H9 (cell line): ENCODE results near the gene ALOX5. TPM values are rescaled to one million over a fixed set of nuclear protein-coding genes. Genes with fewer than 3 reads are reported as not detected.

ENCODE experiments used
- DNase-seq: peaks from one replicate; pipeline ENCODE4 v3.0.0-alpha.2; 2017
- H2AFZ ChIP-seq: one replicate; pipeline ENCODE4 v1.6.1; 2013; ENCODE audit warnings: mild to moderate bottlenecking, low read length, control low read depth, moderate library complexity
- H2AK5ac ChIP-seq: 2 replicates; pipeline ENCODE4 v1.6.1; 2013; ENCODE audit warnings: low read length, control low read depth, mixed read lengths; ENCODE audit not compliant: insufficient read length
- H2BK120ac ChIP-seq: one replicate; pipeline ENCODE4 v1.6.1; 2013; ENCODE audit warnings: low read depth, mild to moderate bottlenecking, low read length, control low read depth, inconsistent platforms; ENCODE audit not compliant: poor library complexity, severe bottlenecking
- H2BK12ac ChIP-seq: 2 replicates; pipeline ENCODE4 v1.6.1; 2013; ENCODE audit warnings: low read length, control low read depth, mixed read lengths, low read depth; ENCODE audit not compliant: insufficient read length
- H2BK15ac ChIP-seq: 2 replicates; pipeline ENCODE4 v1.6.1; 2013; ENCODE audit warnings: low read depth, low read length, control low read depth
- H2BK20ac ChIP-seq: one replicate; pipeline ENCODE4 v1.6.1; 2013; ENCODE audit warnings: low read depth, mild to moderate bottlenecking, low read length, control low read depth, inconsistent platforms; ENCODE audit not compliant: poor library complexity, severe bottlenecking
- H2BK5ac ChIP-seq: 2 replicates; pipeline ENCODE4 v1.6.1; 2013; ENCODE audit warnings: low read length, control low read depth, mixed read lengths; ENCODE audit not compliant: insufficient read length
- H3K14ac ChIP-seq: 2 replicates; pipeline ENCODE4 v1.6.1; 2013; ENCODE audit warnings: low read length, control low read depth; ENCODE audit not compliant: insufficient read depth
- H3K18ac ChIP-seq: 2 replicates; pipeline ENCODE4 v1.6.1; 2013; ENCODE audit warnings: low read depth, mild to moderate bottlenecking, mixed read lengths, low read length, control low read depth; ENCODE audit not compliant: insufficient read length
- H3K23ac ChIP-seq: 2 replicates; pipeline ENCODE4 v1.6.1; 2013; ENCODE audit warnings: low read length, control low read depth, mixed read lengths, low read depth; ENCODE audit not compliant: insufficient read length
- H3K23me2 ChIP-seq: 2 replicates; pipeline ENCODE4 v1.6.1; 2013; ENCODE audit warnings: low read depth, mild to moderate bottlenecking, mixed read lengths, low read length, control low read depth; ENCODE audit not compliant: insufficient read length, poor library complexity, severe bottlenecking
- H3K27ac ChIP-seq: 2 replicates; pipeline ENCODE4 v1.5.1; 2013; ENCODE audit warnings: low read length, control low read depth, mixed read lengths, low read depth; ENCODE audit not compliant: insufficient read length
- H3K27me3 ChIP-seq: 2 replicates; pipeline ENCODE4 v1.6.1; 2013; ENCODE audit warnings: low read length, control low read depth, inconsistent platforms; ENCODE audit not compliant: insufficient read depth
- H3K4ac ChIP-seq: 2 replicates; pipeline ENCODE4 v1.6.1; 2013; ENCODE audit warnings: low read depth, mild to moderate bottlenecking, control low read depth, inconsistent platforms, low read length, moderate library complexity
- H3K4me1 ChIP-seq: 2 replicates; pipeline ENCODE4 v1.6.1; 2013; ENCODE audit warnings: low read length, control low read depth, inconsistent platforms; ENCODE audit not compliant: insufficient read depth
- H3K4me2 ChIP-seq: 2 replicates; pipeline ENCODE4 v1.6.1; 2013; ENCODE audit warnings: low read length, control low read depth, mixed read lengths; ENCODE audit not compliant: insufficient read length, insufficient read depth
- H3K56ac ChIP-seq: 2 replicates; pipeline ENCODE4 v1.6.1; 2013; ENCODE audit warnings: low read depth, mild to moderate bottlenecking, mixed read lengths, low read length, control low read depth; ENCODE audit not compliant: insufficient read length
- H3K79me1 ChIP-seq: 2 replicates; pipeline ENCODE4 v1.6.1; 2013; ENCODE audit warnings: low read depth, mild to moderate bottlenecking, moderate library complexity, low read length, control low read depth, inconsistent platforms; ENCODE audit not compliant: insufficient read depth, poor library complexity, severe bottlenecking
- H3K79me2 ChIP-seq: 2 replicates; pipeline ENCODE4 v1.6.1; 2013; ENCODE audit warnings: low read length, control low read depth, inconsistent platforms; ENCODE audit not compliant: insufficient read depth
- H3K9ac ChIP-seq: 2 replicates; pipeline ENCODE4 v1.6.1; 2013; ENCODE audit warnings: low read length, control low read depth, mixed read lengths; ENCODE audit not compliant: insufficient read length; ENCODE audit errors: extremely low read depth
- H3K9me3 ChIP-seq: one replicate; pipeline ENCODE4 v1.6.1; 2013; ENCODE audit warnings: low read depth, low read length, inconsistent platforms; ENCODE audit not compliant: control insufficient read depth
- H3T11ph ChIP-seq: one replicate; pipeline ENCODE4 v1.6.1; 2013; ENCODE audit warnings: mild to moderate bottlenecking, low read length, control low read depth, inconsistent platforms
- H4K20me1 ChIP-seq: one replicate; pipeline ENCODE4 v1.6.1; 2013; ENCODE audit not compliant: control insufficient read depth, insufficient read length, insufficient read depth
- H4K5ac ChIP-seq: 2 replicates; pipeline ENCODE4 v1.6.1; 2013; ENCODE audit warnings: low read depth, mild to moderate bottlenecking, mixed read lengths, low read length, control low read depth; ENCODE audit not compliant: insufficient read length
- H4K8ac ChIP-seq: replicated peaks from 2 replicates; pipeline ENCODE4 v1.6.1; 2013; ENCODE audit warnings: low read length, control low read depth, mixed read lengths, low read depth; ENCODE audit not compliant: insufficient read length
- H4K91ac ChIP-seq: 2 replicates; pipeline ENCODE4 v1.6.1; 2013; ENCODE audit warnings: low read depth, mild to moderate bottlenecking, moderate library complexity, mixed read lengths, low read length, control low read depth; ENCODE audit not compliant: insufficient read length
- H3K27ac Mint-ChIP-seq, 3 experiments: 2 replicates in 2 of 3; 3 replicates in 1 of 3; pipeline ENCODE4 v1.8.0; 2020 to 2021; ENCODE audit warnings: mixed read lengths in 3 of 3, mild to moderate bottlenecking in 1 of 3, moderate library complexity in 1 of 3
- H3K27me3 Mint-ChIP-seq: 2 replicates; pipeline ENCODE4 v1.8.0; 2021; ENCODE audit warnings: low read depth, mild to moderate bottlenecking, moderate library complexity, mixed read lengths
- H3K36me3 Mint-ChIP-seq, 3 experiments: 2 replicates in 2 of 3; 3 replicates in 1 of 3; pipeline ENCODE4 v1.8.0; 2020 to 2021; ENCODE audit warnings: low read depth in 3 of 3, mixed read lengths in 3 of 3; ENCODE audit not compliant: insufficient read depth in 1 of 3
- H3K4me1 Mint-ChIP-seq, 2 experiments: 2 replicates each; pipeline ENCODE4 v1.8.0; 2020; ENCODE audit warnings: mixed read lengths in 2 of 2
- H3K4me3 Mint-ChIP-seq, 2 experiments: 2 replicates in 1 of 2; 3 replicates in 1 of 2; pipeline ENCODE4 v1.8.0; 2020 to 2021; ENCODE audit warnings: mild to moderate bottlenecking in 2 of 2, mixed read lengths in 2 of 2, moderate library complexity in 1 of 2
- H3K9me3 Mint-ChIP-seq, 2 experiments: 2 replicates in 1 of 2; 3 replicates in 1 of 2; pipeline ENCODE4 v1.8.0; 2020; ENCODE audit warnings: mild to moderate bottlenecking in 2 of 2, mixed read lengths in 2 of 2, moderate library complexity in 1 of 2
- WGBS: extraction: QIAGEN DNeasy Blood & Tissue Kit; methylation state at CpG from one replicate; pipeline ENCODE4 v1.1.7; 2013; ENCODE audit warnings: missing lambda C conversion rate, low lambda C conversion rate, mixed read lengths; ENCODE audit not compliant: insufficient read length; ENCODE audit errors: extremely low coverage; 5-methylcytosine and 5-hydroxymethylcytosine counted together
- total RNA-seq: library from RNA; stranded (reverse); gene quantifications from 2 replicates; pipeline ENCODE4 v1.2.1, GENCODE V29; 2021
- TF ChIP-seq, protein P1 (sequence below): fragments of 200-600 bp; sonication (generic); conservative IDR thresholded peaks from 3 replicates; pipeline ENCODE4 v1.8.0; 2021; ENCODE audit warnings: antibody characterized with exemption, mild to moderate bottlenecking

Gene ALOX5
- total RNA-seq, 1 experiment from 2014 or later, result 3.7 TPM

DNA sequence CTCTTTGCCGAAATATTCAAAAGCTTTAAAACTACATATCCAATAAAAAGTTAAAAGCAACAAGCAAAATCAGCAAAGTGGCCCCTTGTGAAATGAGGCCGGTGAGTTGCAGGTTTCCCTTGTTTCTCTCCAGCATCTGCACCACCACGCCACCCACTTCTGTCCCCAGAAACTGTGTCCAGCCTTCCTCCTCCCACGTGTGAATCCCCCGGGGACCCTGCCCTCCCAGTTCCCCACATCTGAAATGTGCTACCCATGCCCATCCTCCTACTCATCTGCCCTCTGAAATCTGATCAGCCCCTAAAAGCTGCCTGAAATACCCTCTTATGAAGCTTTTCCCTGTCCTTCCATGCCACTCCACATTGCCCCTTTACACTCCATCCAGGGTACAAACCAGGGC is 3.8 kb downstream of the ALOX5 start:
- Histone ChIP-seq H3K9ac (no peak overlapping the region), H3K4me1 (no peaks in the 10 kb centered on the region; the same call in 1 of the 2 replicates), H2AK5ac (no peak overlapping the region), H2BK120ac (no peak overlapping the region), H4K5ac (no peak overlapping the region), H4K20me1 (no peaks in the 10 kb centered on the region), H4K8ac (no peak overlapping the region), H2BK20ac (no peak overlapping the region), H2AFZ (no peak overlapping the region), H3K23ac (no peak overlapping the region), H3T11ph (no peak overlapping the region), H4K91ac (no peak overlapping the region), H3K18ac (no peak overlapping the region), H3K56ac (no peak overlapping the region), H2BK12ac (no peak overlapping the region), H3K9me3 (no peaks in the 10 kb centered on the region), H3K4ac (no peak overlapping the region), H2BK15ac (no peak overlapping the region), H2BK5ac (no peak overlapping the region), H3K27ac (no peak overlapping the region), H3K14ac (no peak overlapping the region), H3K79me1 (no peaks in the 10 kb centered on the region), H3K27me3 (peaks cover 10% of the 10 kb centered on the region; the same call in 1 of the 2 replicates), H3K23me2 (peaks cover 12% of the 10 kb centered on the region), H3K79me2 (no peaks in the 10 kb centered on the region), H3K4me2 (no peak overlapping the region)
- no CpG with 5 or more reads among the region's 5 CpGs for WGBS
- TF ChIP-seq, protein P1, sequence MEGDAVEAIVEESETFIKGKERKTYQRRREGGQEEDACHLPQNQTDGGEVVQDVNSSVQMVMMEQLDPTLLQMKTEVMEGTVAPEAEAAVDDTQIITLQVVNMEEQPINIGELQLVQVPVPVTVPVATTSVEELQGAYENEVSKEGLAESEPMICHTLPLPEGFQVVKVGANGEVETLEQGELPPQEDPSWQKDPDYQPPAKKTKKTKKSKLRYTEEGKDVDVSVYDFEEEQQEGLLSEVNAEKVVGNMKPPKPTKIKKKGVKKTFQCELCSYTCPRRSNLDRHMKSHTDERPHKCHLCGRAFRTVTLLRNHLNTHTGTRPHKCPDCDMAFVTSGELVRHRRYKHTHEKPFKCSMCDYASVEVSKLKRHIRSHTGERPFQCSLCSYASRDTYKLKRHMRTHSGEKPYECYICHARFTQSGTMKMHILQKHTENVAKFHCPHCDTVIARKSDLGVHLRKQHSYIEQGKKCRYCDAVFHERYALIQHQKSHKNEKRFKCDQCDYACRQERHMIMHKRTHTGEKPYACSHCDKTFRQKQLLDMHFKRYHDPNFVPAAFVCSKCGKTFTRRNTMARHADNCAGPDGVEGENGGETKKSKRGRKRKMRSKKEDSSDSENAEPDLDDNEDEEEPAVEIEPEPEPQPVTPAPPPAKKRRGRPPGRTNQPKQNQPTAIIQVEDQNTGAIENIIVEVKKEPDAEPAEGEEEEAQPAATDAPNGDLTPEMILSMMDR, result no peak
- Mint-ChIP-seq H3K4me1 (peaks cover 17 to 21% of the 10 kb centered on the region in 2 experiments), H3K36me3 (no peaks in the 10 kb centered on the region; a peak in 1 of 7 replicates), H3K4me3 (no peak overlapping the region), H3K27ac (no peak overlapping the region), H3K27me3 (peaks cover 45% of the 10 kb centered on the region), H3K9me3 (no peaks in the 10 kb centered on the region)
- DNase-seq, result no peak
